ES-I3 (cell line): ENCODE measurements around the gene CAMKMT.

Source experiments
- H3K36me3 ChIP-seq: 2 replicates; pipeline ENCODE4 v1.6.1; 2013; ENCODE audit warnings: mild to moderate bottlenecking, low read length, control low read depth, moderate library complexity; ENCODE audit not compliant: insufficient read depth
- H3K4me1 ChIP-seq: 2 replicates; pipeline ENCODE4 v1.6.1; 2013; ENCODE audit warnings: mild to moderate bottlenecking, control low read depth, low read length; ENCODE audit not compliant: insufficient read depth
- H3K9ac ChIP-seq: 2 replicates; pipeline ENCODE4 v1.6.1; 2013; ENCODE audit warnings: low read depth, mild to moderate bottlenecking, low read length, moderate library complexity
- H3K9me3 ChIP-seq: 2 replicates; pipeline ENCODE4 v1.6.1; 2013; ENCODE audit warnings: mild to moderate bottlenecking, low read length, moderate library complexity; ENCODE audit not compliant: control insufficient read depth, insufficient read depth

The CAMKMT gene

DNA sequence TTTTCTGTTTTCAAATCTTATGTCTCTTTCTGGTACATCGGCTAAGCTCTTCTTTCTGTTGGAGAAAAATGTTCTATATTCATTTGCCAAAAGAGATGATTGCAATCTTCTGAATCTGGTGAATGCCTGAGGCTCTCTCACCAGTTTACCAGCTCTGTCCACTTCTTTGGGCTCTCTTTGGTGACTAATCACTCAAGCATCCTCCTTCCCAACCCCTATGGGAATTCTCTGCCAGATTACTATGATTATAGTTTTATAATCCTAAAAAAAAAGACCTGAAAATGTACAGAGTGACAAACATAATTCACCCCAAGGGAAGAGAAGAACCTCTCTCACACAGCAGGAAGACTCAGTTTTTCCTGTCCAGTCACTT, 187.3 kb downstream of the CAMKMT start:
- no peak overlapping the region for H3K9ac ChIP-seq
- peaks cover 42% of the 10 kb centered on the region for H3K4me1 ChIP-seq
- no peaks in the 10 kb centered on the region for H3K9me3 ChIP-seq
- no peaks in the 10 kb centered on the region for H3K36me3 ChIP-seq

DNA sequence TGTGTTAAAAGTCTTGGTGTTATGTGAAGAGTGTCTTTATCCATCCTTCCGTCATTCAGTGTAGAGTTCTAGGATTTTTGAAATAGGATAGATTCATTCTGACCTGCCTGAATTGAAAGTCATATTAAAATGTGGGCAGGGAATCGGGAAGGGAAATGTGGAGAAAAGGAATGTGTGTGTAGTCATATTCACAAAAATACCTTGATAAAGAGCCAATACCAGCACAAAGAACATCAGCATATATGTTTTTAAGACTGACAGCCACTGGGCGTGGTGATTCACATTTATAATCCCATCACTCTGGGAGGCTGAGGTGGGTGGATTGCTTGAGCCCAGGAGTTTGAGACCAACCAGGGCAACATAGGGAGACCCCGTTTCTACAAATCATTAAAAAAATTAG, 188.1 kb downstream of the CAMKMT start:
- Histone ChIP-seq H3K9ac (no peak overlapping the region), H3K9me3 (no peaks in the 10 kb centered on the region), H3K4me1 (peaks cover 40% of the 10 kb centered on the region), H3K36me3 (no peaks in the 10 kb centered on the region)

DNA sequence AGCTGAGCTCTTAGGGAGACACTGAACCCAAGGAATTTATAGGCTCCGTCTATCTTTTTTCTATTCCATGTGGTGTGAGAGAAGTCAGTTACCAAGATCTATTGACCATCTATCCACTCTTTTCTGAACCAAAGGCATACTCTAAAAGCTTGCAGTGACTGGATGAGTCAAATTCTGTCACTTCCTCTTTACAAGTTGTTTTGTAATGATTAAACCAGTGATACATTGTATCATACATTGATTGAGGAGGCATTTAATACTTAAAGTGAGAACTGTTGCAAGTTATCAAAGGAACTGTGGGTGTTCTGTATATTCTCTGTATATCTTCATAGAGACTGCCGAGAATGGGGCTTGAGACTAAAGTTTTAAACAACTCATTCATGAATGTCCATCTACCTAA, 188.8 kb downstream of the CAMKMT start:
- no peaks in the 10 kb centered on the region for H3K9me3 ChIP-seq
- H3K9ac ChIP-seq: no peak overlapping the region
- no peaks in the 10 kb centered on the region for H3K36me3 ChIP-seq
- H3K4me1 ChIP-seq: peaks cover 33% of the 10 kb centered on the region

DNA sequence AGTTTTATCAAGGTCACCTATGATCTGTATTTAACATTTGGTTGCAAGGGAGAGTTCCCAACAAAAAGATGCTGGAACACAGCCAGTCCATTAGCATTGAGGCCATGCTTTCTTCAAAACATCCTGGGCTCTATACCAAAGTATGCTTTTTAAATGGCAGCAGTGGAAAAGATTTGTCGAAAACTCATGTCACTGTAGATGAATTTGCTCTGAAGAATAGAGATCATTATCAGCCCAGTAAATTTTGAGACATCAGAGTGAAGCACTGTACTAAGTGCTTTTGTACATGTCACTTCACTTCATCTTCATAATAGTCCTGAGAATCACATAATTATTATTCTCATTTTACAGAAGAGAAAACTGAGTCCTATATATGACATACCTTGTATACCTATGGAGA, 189.8 kb downstream of the CAMKMT start:
- no peaks in the 10 kb centered on the region for H3K36me3 ChIP-seq
- H3K4me1 ChIP-seq: peaks cover 25% of the 10 kb centered on the region
- H3K9ac ChIP-seq: no peak overlapping the region
- no peaks in the 10 kb centered on the region for H3K9me3 ChIP-seq

DNA sequence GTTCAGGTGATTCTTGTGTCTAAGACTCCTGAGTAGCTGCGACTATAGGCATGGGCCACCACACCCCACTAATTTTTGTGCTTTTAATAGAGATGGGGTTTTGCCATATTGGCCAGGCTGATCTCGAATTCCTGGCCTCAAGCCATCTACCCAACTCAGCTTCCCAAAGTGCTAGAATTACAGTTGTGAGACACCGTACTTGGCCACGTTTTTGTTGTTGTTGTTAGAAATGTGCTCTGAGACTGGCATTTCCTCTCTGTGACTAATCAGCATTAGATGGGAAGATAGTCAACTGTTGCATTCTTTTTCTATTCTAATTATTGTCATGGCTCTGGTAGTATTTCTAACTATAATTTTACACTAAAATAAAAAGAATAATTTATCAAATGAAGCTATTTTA, 191.7 kb downstream of the CAMKMT start:
- Histone ChIP-seq H3K36me3 (no peaks in the 10 kb centered on the region), H3K4me1 (peaks cover 15% of the 10 kb centered on the region), H3K9me3 (no peaks in the 10 kb centered on the region), H3K9ac (no peak overlapping the region)

DNA sequence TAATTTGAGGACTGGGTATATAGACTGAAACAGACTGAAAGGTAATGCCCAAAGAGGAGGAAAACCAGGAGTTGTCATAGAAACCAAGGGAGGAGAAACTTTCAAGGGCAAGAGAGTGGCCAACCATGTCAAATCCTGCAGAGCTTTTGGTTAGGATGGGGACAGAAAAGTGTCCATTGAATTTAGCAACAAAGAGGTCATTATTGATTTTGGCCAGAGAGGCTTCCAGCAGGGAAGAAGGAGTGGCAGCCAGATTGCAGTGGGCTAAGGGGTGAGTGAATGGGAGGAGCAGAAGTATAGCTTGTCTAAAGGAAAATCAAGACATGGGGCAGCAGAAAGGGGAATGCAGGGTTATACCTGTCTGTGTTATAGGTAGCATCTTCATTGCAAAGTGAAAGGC, 194.0 kb downstream of the CAMKMT start:
- Histone ChIP-seq H3K36me3 (no peaks in the 10 kb centered on the region), H3K9me3 (no peaks in the 10 kb centered on the region)

DNA sequence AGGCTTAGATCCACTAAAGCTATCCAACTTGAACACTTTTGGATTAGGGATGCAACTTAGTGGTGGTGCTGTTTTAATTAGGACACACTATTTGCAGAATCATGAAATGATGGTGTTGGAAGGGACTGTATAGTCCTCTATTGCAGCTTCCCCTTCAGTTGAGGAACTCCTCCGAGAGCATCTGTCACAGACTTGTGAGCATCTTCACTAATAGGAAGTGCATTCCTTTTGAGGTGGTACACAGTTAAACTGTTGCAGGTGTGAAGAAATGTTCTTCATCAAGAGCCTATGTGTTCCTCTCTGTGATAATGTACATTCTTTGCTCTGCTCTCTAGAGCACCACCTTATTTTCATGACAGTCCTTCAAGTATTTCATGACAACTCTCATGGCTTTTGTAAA, 197.4 kb downstream of the CAMKMT start:
- Histone ChIP-seq H3K4me1 (no peaks in the 10 kb centered on the region), H3K9ac (no peak overlapping the region), H3K9me3 (no peaks in the 10 kb centered on the region), H3K36me3 (no peaks in the 10 kb centered on the region)

More for the DNA sequence above, 194.0 kb downstream of the CAMKMT start:
- no peaks in the 10 kb centered on the region for H3K4me1 ChIP-seq
- H3K9ac ChIP-seq: no peak overlapping the region

DNA sequence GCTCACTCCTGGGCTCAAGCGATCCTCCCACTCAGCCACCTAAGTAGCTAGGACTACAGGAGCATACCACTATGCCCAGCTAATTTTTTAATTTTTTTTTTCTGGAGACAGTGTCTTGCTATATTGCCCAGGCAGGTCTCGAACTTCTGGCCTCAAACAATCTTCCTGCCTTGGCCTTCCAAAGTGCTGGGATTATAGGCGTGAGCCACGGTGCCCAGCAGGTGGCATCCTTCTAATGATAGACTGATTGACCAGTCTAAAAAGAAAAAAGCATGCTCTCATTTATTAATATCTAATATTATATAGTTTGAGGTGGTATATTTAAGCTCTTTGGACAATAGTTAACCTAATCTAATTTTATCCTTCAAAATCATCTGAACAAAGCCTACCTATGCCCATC, 198.6 kb downstream of the CAMKMT start:
- Histone ChIP-seq H3K9me3 (no peaks in the 10 kb centered on the region), H3K4me1 (no peaks in the 10 kb centered on the region), H3K36me3 (no peaks in the 10 kb centered on the region), H3K9ac (no peak overlapping the region)

DNA sequence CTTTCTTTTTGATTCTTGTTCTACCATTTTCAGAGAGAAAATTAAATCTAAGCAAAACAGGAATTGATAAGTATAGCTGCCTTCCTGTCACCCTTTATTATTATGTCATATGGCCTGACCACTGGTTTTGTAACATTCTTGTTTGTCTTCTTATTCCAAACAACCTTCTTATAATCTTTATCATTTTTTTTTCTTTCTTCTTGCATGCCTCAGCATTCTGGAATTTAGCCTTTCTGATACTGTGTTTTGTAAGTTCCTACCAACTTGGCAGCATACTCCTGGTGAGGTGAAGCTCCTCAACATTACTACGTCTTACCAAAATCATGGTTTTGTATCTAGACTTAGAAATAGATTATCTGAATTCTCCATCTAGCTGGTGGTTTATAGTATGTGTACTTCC, 199.2 kb downstream of the CAMKMT start:
- Histone ChIP-seq H3K9ac (no peak overlapping the region), H3K36me3 (no peaks in the 10 kb centered on the region), H3K4me1 (no peaks in the 10 kb centered on the region), H3K9me3 (no peaks in the 10 kb centered on the region)

DNA sequence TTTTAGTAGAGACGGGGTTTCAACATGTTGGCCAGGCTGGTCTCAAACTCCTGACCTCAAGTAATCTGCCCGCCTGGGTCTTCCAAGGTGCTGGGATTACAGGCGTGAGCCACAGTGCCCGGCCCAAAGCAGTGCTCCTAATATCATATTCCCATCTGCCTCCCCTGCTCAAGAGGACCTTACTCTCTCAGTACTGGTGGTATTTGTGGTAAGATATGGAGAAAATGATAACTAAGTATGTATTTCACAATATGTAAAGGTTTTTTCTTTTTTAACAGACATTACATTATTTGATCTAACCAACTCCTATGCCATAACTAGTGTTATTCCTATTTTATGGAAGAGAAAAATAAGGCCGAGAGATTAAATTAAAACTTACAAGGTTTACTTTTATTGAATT, 201.0 kb downstream of the CAMKMT start:
- Histone ChIP-seq H3K4me1 (0 out of 2 replicates have a peak, but pooled peaks cover 6% of the 10 kb centered on the region), H3K9ac (no peak overlapping the region), H3K9me3 (no peaks in the 10 kb centered on the region), H3K36me3 (no peaks in the 10 kb centered on the region)

DNA sequence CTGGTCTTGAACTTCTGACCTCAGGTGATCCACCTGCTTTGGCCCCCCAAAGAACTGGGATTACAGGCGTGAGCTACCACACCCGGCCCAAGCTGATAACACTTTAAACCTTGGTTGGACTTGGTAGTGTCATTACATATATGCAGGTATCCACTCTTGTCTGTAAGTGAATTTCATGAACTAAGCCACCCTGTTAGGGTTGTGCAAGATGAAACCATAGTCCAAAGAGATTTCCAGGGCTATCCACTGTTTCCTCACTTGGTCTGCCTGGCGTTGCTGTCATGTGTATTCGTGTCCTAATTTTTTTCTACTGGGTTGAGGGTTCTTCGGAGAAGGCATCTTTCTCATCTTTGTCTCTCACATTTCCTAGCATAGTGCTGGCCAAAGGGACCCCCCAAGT, 203.0 kb downstream of the CAMKMT start:
- Histone ChIP-seq H3K9ac (no peak overlapping the region), H3K36me3 (no peaks in the 10 kb centered on the region), H3K9me3 (no peaks in the 10 kb centered on the region), H3K4me1 (0 out of 2 replicates have a peak, but pooled peaks cover 6% of the 10 kb centered on the region)

DNA sequence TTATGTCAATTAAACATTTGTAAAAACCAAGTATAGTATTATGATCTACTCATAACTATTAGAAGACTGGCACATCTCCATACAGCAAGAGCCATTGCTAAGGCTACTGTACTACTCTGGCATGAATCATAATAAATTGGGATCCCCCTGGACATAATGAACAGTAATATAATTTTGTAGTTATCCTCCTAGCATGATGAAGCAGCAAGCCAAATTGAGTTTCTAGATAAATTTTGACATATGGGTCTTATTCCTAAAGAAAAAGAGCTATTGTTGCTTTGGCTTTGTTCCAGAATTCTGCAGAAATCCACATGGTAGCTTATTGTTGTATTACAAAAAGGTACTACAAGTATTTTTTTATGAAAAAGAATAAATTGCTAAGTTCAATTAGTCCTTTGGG, 204.3 kb downstream of the CAMKMT start:
- Histone ChIP-seq H3K4me1 (0 out of 2 replicates have a peak, but pooled peaks cover 6% of the 10 kb centered on the region), H3K9me3 (no peaks in the 10 kb centered on the region), H3K9ac (no peak overlapping the region)

DNA sequence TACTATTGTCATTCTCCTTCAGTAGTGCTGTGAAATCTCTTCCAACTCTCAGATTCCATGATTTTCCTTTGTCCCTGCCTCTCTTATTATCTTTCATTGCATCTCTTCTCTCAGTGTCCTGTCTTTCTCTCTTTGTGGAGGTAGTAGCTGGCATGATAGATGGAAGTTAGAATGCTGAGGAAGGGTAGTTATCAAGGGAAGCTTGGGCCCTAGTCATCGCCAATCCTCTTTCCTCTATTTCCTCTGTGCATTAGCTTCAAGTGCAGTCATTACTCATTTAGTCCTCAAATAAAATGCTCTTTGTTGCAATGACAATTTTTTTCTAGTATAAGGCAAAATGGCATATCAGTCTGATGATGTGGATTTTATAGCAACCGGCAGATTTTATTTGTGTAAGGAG, 207.7 kb downstream of the CAMKMT start:
- no peak overlapping the region for H3K9ac ChIP-seq
- H3K4me1 ChIP-seq: 0 out of 2 replicates have a peak, but pooled peaks cover 6% of the 10 kb centered on the region
- H3K36me3 ChIP-seq: no peaks in the 10 kb centered on the region

More for the DNA sequence above, 204.3 kb downstream of the CAMKMT start:
- H3K36me3 ChIP-seq: no peaks in the 10 kb centered on the region

DNA sequence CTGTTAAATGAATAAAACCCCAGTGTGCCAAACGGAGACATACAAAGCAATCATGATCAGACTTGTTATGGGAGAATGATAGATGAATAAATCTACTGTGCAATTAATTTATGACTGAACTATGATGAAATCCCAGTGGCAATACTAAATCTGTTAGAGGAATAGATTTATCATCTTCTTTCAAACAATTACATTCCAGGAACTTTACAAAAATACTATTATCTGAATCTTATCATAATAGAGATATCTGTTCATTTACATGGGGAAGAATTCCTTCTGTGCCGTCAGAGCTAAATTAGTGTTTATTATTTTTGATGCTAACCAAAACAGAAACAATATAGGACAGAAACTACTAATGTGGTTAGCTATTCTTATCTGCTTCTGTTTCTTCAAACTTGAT, 208.5 kb downstream of the CAMKMT start:
- no peaks in the 10 kb centered on the region for H3K36me3 ChIP-seq
- H3K9ac ChIP-seq: no peak overlapping the region
- no peaks in the 10 kb centered on the region for H3K9me3 ChIP-seq
- 0 out of 2 replicates have a peak, but pooled peaks cover 6% of the 10 kb centered on the region for H3K4me1 ChIP-seq

More for the DNA sequence above, 207.7 kb downstream of the CAMKMT start:
- H3K9me3 ChIP-seq: no peaks in the 10 kb centered on the region

DNA sequence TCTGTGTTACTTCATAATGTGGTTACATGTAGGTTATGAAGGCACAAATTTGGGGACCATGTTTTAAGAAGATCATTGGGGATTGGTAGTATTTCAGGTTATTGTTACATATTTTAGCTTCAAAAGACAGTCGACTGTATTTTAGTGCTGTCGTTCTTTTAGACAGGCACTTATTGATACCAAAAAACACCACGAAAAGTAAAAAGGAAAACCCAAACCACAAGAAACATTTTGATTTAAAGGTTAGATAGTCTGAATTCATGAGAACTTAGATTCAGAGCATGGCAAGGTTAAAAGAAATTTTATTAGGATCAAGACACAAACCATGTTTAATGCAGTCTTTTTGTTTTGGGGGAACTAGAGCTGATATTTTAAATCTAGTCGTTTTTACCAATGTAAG, 209.0 kb downstream of the CAMKMT start:
- H3K36me3 ChIP-seq: no peaks in the 10 kb centered on the region
- H3K4me1 ChIP-seq: 0 out of 2 replicates have a peak, but pooled peaks cover 6% of the 10 kb centered on the region
- H3K9me3 ChIP-seq: no peaks in the 10 kb centered on the region
- no peak overlapping the region for H3K9ac ChIP-seq
